ENCODE measurements around the gene MYOM1. TPM values are rescaled to one million over a fixed set of nuclear protein-coding genes. Genes with fewer than 3 reads are reported as not detected.

Gene MYOM1
- total RNA-seq, 1 donor from 2014 or later = 1.2 TPM

DNA sequence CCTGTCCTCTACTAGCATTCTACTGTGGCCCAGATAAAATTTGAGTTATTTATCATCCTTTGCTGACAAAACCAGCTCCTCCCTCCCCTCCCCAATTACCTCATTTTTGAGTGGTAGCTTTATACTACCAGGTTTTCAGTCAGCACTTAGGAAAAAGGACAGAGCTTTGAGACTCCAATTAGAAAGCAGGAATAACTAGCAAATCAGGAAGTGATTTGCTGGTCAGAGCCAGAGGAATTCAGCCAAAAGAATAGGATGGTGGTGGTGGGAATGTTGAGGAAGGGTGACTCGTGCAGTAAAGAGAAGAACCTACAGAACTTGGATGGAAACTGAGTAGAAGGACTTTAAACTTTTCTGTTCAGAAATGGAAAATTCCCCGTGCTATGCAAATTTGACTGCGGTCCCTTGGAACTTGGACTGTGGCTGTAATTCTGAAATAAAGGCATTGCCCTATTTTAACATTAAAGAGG, 45.8 kb upstream of the MYOM1 start:
- Histone ChIP-seq H3K9me3 (no peaks in the 10 kb centered on the region), H3K4me3 (no peak overlapping the region), H3K36me3 (no peaks in the 10 kb centered on the region), H3K4me1 (peaks cover 81% of the 10 kb centered on the region), H3K27me3 (no peaks in the 10 kb centered on the region), H3K27ac (no peak overlapping the region)
- intact Hi-C loops (cut with DNase I) = no loop called here
- DNase-seq (ENCODE audit: extremely low spot score in 2 of 2) = no peak
- TF ChIP-seq, protein P1, sequence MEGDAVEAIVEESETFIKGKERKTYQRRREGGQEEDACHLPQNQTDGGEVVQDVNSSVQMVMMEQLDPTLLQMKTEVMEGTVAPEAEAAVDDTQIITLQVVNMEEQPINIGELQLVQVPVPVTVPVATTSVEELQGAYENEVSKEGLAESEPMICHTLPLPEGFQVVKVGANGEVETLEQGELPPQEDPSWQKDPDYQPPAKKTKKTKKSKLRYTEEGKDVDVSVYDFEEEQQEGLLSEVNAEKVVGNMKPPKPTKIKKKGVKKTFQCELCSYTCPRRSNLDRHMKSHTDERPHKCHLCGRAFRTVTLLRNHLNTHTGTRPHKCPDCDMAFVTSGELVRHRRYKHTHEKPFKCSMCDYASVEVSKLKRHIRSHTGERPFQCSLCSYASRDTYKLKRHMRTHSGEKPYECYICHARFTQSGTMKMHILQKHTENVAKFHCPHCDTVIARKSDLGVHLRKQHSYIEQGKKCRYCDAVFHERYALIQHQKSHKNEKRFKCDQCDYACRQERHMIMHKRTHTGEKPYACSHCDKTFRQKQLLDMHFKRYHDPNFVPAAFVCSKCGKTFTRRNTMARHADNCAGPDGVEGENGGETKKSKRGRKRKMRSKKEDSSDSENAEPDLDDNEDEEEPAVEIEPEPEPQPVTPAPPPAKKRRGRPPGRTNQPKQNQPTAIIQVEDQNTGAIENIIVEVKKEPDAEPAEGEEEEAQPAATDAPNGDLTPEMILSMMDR (IDR thresholded peaks at IDR 0.05) = no peak
- no peak for TF ChIP-seq POLR2A (IDR thresholded peaks at IDR 0.05)
- no peak for TF ChIP-seq POLR2AphosphoS5 (IDR thresholded peaks at IDR 0.05; ENCODE audit: insufficient read depth in 1 of 2, low read depth in 1 of 2)

DNA sequence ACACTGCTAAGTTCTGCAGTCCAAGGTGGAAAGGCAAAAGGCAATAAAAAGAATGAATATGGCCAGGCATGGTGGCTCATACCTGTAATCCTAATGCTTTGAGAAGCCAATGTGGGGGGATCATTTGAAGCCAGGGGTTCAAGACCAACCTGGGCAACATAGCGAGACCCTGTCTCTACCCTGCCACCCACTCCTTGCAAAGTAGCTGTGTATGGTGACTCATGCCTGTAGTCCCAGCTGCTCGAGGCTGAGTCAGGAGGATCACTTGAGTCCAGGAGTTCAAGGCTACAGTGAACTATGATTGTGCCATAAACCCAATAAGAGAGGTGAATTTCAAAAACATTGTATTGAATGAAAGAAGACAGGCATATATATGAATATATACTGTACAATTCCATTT, 44.6 kb upstream of the MYOM1 start:
- TF ChIP-seq, protein P1 (IDR thresholded peaks at IDR 0.05) = no peak
- no peak for TF ChIP-seq POLR2A (IDR thresholded peaks at IDR 0.05)
- TF ChIP-seq POLR2AphosphoS5 (IDR thresholded peaks at IDR 0.05; ENCODE audit: insufficient read depth in 1 of 2, low read depth in 1 of 2) = no peak
- Histone ChIP-seq H3K4me3 (no peak overlapping the region), H3K9me3 (no peaks in the 10 kb centered on the region), H3K27me3 (no peaks in the 10 kb centered on the region), H3K27ac (no peak overlapping the region), H3K4me1 (peaks cover 77% of the 10 kb centered on the region), H3K36me3 (no peaks in the 10 kb centered on the region)
- intact Hi-C loops (cut with DNase I) = no loop called here
- DNase-seq (ENCODE audit: extremely low spot score in 2 of 2) = no peak

DNA sequence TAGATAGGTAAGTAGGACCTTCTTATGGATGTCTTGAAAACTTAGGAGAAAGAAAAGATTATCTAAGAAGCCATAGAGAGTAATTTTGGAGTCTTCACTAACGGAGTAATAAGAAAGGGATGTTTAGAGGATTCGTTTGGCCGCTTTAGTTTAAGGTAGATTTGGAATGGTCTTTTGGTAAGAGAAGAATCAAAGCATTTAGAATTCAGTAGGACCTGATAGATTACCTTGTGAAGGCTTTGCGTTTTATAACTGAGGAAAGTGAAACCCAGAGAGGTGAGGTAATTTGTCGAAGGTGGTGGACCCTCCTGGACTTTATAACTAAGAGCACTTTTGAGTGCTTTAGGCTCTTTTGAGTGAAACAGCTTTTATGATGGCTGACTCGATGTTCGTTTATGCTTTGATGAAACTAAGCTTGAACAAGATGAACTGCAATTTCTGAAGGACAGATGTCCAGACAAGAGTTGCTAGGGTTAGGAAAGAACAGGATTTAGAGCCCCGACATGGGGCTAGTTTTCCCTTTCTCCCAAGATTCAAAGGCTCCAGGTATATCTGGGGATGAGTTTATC, 43.4 kb upstream of the MYOM1 start:
- TF ChIP-seq, protein P1 (IDR thresholded peaks at IDR 0.05) = no peak
- TF ChIP-seq POLR2A (IDR thresholded peaks at IDR 0.05) (no peak), POLR2AphosphoS5 (IDR thresholded peaks at IDR 0.05; ENCODE audit: insufficient read depth in 1 of 2, low read depth in 1 of 2) (no peak)
- Histone ChIP-seq H3K4me1 (peaks cover 65% of the 10 kb centered on the region), H3K9me3 (no peaks in the 10 kb centered on the region), H3K36me3 (peaks cover 0 to 5% of the 10 kb centered on the region in 2 donors), H3K27me3 (no peaks in the 10 kb centered on the region), H3K27ac (peak overlapping the region; percentile 90), H3K4me3 (peak overlapping the region; percentile 57 to 86)
- DNase-seq (ENCODE audit: extremely low spot score in 2 of 2) = no peak
- intact Hi-C loops (cut with DNase I) = no loop called here

DNA sequence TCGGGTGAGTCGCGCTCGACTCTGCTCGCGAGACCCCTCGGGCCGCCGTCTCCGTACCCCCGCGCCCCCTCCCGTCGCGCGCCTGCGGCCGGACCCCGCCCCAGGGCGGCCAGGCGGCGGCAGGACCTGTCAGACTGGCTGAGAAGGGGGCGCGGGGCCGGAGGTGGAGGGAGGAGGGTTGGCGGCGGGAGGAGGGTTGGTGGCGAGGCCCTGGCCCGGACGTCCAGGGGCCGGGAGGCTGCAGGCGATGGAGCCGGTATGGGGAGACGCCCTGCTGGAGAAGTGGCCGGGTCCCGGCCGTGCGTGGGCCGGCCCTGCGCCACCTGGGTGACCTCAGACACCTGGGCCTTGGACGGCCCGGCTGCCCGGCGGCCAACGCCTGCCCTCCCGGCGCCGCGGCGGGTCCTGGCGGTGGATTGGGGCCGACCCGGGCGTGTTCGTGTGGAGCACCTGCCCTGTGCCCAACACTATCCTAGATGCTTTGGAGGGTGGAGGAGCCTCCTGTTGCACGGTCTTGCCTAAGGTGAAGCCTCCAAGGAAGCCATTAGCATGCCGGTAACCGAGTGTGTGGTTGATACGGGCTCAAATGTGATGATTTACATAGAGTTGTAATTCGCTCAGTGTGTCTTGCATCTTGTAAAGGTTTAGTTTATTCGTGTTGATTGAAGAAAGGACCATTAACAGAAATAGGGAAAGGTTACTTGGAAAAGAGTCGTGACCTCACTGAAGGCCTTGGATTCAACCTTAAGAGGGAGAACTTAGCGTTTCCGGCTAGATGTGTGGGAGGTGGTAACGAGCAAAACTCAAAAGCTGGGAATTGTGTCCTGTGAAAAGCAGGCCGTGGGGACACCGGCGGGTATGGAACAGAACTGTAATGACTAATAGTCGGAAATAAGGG, 42.7 kb upstream of the MYOM1 start:
- intact Hi-C loops (cut with DNase I) = no loop called here
- H3K9me3 ChIP-seq = no peaks in the 10 kb centered on the region
- peaks cover 0 to 13% of the 10 kb centered on the region in 2 donors for H3K36me3 ChIP-seq
- peak overlapping the region; percentile 57 to 86 for H3K4me3 ChIP-seq
- peak overlapping the region; percentile 90 for H3K27ac ChIP-seq
- H3K27me3 ChIP-seq = no peaks in the 10 kb centered on the region
- no peak for DNase-seq (ENCODE audit: extremely low spot score in 2 of 2)
- H3K4me1 ChIP-seq = peaks cover 58% of the 10 kb centered on the region
- TF ChIP-seq, protein P1 (IDR thresholded peaks at IDR 0.05) = no peak
- no peak for TF ChIP-seq POLR2A (IDR thresholded peaks at IDR 0.05)
- TF ChIP-seq POLR2AphosphoS5 (IDR thresholded peaks at IDR 0.05; ENCODE audit: insufficient read depth in 1 of 2, low read depth in 1 of 2) = no peak
